Measurements from ENCODE around the gene TEX2. TPM values are rescaled to one million over a fixed set of nuclear protein-coding genes. Genes with fewer than 3 reads are reported as not detected.

Gene TEX2
- total RNA-seq, 4 donors from 2014 or later, result 29.9 to 59.2 (median 39.9) TPM

DNA sequence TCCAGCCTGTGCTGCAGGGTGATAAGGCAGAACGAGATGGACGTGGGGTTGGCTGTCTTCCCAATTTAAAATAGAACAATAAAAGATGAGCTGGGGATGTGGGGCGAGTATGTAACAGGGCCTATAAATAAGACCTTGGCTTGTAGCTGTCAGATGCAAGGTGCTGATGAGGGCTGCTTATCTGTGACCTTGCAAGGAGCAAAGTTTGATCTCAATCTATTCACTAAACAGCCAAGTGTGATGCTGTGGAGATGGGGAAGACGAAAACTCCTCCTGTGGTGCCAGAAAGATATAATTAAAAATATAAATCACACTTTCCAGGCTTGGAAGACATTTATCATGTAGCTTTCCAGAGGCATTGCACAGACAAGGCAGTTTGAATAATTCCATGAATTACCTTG lies 26.7 kb upstream of the TEX2 start:
- intact Hi-C loops (cut with DNase I; ENCODE audit: low total_unique reads), result loop anchor here (10.0 kb wide), 2 partner anchors 135 to 375 kb away; partner anchors contain the start of genes CSHL1 and GH1

DNA sequence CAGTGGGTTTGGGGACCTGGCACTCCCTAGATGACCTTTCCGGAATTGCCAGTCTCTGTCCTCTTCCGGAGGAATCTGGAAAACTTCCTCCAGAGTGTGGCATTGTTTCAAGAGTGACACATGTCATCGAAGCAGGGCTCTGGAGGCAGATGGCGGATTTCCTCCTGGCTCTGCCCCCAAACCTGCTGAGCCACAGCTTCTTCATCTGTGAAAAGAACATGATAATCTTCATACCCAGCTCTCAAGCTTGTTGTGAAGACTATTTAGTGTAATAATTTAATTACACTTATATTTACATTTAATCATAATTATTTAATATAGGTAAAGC lies 19.7 kb upstream of the TEX2 start:
- intact Hi-C loops (cut with DNase I; ENCODE audit: low total_unique reads), result loop anchor here (10.0 kb wide), 2 partner anchors 128 to 368 kb away; partner anchors contain the start of genes CSHL1 and GH1
- TF ChIP-seq POLR2A (IDR thresholded peaks at IDR 0.05), result no peak
- TF ChIP-seq, protein P1, sequence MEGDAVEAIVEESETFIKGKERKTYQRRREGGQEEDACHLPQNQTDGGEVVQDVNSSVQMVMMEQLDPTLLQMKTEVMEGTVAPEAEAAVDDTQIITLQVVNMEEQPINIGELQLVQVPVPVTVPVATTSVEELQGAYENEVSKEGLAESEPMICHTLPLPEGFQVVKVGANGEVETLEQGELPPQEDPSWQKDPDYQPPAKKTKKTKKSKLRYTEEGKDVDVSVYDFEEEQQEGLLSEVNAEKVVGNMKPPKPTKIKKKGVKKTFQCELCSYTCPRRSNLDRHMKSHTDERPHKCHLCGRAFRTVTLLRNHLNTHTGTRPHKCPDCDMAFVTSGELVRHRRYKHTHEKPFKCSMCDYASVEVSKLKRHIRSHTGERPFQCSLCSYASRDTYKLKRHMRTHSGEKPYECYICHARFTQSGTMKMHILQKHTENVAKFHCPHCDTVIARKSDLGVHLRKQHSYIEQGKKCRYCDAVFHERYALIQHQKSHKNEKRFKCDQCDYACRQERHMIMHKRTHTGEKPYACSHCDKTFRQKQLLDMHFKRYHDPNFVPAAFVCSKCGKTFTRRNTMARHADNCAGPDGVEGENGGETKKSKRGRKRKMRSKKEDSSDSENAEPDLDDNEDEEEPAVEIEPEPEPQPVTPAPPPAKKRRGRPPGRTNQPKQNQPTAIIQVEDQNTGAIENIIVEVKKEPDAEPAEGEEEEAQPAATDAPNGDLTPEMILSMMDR (IDR thresholded peaks at IDR 0.05), result no peak
- H3K4me3 ChIP-seq (ENCODE audit: low read depth, poor library complexity, severe bottlenecking), result no peak overlapping the region
- 14 to 15% methylated on average over 4 of the region's 4 CpGs for WGBS, 2 donors
- no peak for DNase-seq (ENCODE audit: low spot score in 2 of 2)

More for the DNA sequence above, 26.7 kb upstream of the TEX2 start:
- DNase-seq (ENCODE audit: low spot score in 2 of 2), result no peak
- H3K4me3 ChIP-seq (ENCODE audit: low read depth, poor library complexity, severe bottlenecking), result no peak overlapping the region
- TF ChIP-seq, protein P1 (IDR thresholded peaks at IDR 0.05), result no peak
- no peak for TF ChIP-seq POLR2A (IDR thresholded peaks at IDR 0.05)
- 30 to 39% methylated on average over 4 of the region's 4 CpGs for WGBS, 2 donors

DNA sequence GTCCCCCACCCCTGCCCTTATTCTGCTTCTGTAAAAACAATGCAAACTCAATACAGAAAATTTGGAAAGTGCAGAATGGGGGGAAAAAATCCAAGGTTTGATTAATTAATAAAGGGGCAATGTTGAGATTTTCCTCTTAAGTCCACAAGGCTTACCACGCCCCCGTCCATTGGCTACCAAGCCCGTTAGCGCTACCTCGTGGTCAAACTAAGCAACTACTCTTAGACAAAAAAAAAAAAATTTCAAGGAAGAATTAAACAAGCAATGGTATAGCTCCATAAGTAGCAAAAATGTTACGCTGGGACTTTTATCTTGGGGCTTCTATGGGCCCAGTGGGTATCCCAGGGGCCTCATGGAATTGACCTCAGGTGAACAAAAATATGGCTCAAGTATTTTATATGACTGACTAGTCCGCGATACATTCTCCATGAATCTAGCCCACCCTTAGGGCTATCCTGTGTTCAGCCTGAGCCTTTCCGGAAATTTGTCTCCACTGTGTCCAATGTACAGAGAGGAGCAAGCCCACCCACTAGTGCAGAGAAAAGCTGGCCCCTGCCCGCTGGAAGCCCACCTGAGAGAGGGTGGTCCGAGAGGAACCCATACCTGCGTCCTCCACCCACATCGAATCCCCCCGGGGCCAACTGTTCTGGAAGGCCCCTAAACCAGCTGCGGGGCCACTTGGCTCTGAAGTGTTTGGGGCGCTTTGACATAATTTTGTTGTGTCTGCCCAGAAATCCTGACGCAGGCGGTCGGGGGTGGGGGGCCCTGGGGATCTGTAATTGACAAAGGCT lies 19.1 kb upstream of the TEX2 start:
- DNase-seq (ENCODE audit: low spot score in 2 of 2), result peak in 1 of 2 donors; percentile 31
- TF ChIP-seq POLR2A (IDR thresholded peaks at IDR 0.05), result no peak
- TF ChIP-seq, protein P1 (IDR thresholded peaks at IDR 0.05), result peak in 1 of 3 donors; percentile 56
- intact Hi-C loops (cut with DNase I; ENCODE audit: low total_unique reads), result loop anchor here (10.0 kb wide), 2 partner anchors 127 to 367 kb away; partner anchors contain the start of genes CSHL1 and GH1
- no peak overlapping the region for H3K4me3 ChIP-seq (ENCODE audit: low read depth, poor library complexity, severe bottlenecking)
- 39 to 47% methylated on average over 18 to 19 of the region's 19 CpGs for WGBS, 2 donors

DNA sequence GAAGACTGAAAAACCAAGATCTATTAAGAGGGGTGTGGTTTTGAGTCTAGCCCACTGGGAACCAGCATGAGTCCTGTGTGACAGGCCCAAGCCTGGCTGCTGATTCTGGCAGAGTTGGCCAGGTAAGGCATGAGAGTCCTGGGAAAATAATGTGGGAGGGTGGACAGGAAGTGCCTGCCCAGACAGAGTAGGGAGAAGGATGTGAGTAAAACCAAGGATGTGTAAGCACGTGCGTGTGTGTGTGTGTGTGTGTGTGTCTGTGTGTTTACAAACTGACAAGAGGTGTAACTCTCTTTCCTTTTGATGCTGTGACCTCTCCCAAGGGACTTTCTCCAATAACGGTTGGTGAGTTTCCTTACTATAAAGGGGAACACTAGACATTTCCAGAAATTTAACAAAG lies 15.6 kb upstream of the TEX2 start:
- H3K4me3 ChIP-seq (ENCODE audit: low read depth, poor library complexity, severe bottlenecking), result no peak overlapping the region
- TF ChIP-seq, protein P1 (IDR thresholded peaks at IDR 0.05), result no peak
- TF ChIP-seq POLR2A (IDR thresholded peaks at IDR 0.05), result no peak
- DNase-seq (ENCODE audit: low spot score in 2 of 2), result no peak
- intact Hi-C loops (cut with DNase I; ENCODE audit: low total_unique reads), result no loop called here
- 43 to 58% methylated on average over 3 of the region's 3 CpGs for WGBS, 2 donors

DNA sequence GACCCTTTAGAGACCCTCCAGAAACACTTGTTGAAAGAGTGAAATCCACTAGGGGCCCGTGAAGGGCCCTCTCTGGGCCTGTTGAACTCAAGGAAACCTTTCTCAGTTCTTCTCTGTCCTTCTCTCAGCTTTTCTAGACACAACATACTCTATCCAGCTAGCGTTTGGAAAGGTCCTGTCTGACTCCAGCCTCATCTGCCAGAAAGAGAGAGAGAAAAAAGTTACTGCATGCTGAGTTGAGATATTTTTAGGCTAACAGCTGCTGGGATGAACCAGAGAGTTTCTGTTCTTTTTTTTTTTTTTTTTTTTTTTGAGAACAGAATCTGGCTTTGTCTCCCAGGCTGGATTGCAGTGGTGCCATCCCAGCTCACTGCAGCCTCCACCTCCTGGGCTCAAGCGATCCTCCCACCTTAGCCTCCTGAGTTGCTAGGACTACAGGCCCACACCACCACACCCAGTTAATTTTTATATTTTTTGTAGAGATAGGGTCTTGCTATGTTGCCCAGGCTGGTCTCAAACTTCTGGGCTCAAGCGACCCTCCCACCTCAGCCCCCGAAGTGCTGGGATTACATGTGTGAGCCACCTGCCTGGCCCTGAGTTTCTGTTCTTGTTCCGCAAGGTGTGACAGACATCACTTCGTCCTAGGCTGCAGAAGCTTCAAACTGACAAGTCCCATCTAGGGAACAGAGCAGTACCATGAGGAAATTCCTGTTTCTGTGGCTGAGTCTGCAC lies 14.9 kb upstream of the TEX2 start:
- intact Hi-C loops (cut with DNase I; ENCODE audit: low total_unique reads), result no loop called here
- TF ChIP-seq, protein P1 (IDR thresholded peaks at IDR 0.05), result no peak
- TF ChIP-seq POLR2A (IDR thresholded peaks at IDR 0.05), result no peak
- H3K4me3 ChIP-seq (ENCODE audit: low read depth, poor library complexity, severe bottlenecking), result no peak overlapping the region
- WGBS, 2 donors, result 66 to 74% methylated on average over 7 of the region's 7 CpGs
- no peak for DNase-seq (ENCODE audit: low spot score in 2 of 2)
